Small intestine (tissue), 16 donors: ENCODE measurements around the gene ZNF280C. TPM values are rescaled to one million over a fixed set of nuclear protein-coding genes. Genes with fewer than 3 reads are reported as not detected.

Source experiments
- DNase-seq, 2 donors: peaks; one replicate each; pipeline versions ENCODE4 v3.0.0 to v3.0.0-alpha.2; 2013
- FAIRE-seq: peaks from 2 replicates; lab custom pipeline; 2012; peaks lifted over from hg19 to GRCh38; lab: Jason Lieb, UNC
- H3K27ac ChIP-seq, 3 donors: one replicate each; pipeline ENCODE4 v1.5.1; 2013; ENCODE audit warnings: low read length in 2 of 3, mild to moderate bottlenecking in 2 of 3, control low read depth in 1 of 3, inconsistent platforms in 1 of 3, low read depth in 1 of 3, moderate library complexity in 1 of 3
- H3K27me3 ChIP-seq, 3 donors: one replicate each; pipeline ENCODE4 v1.6.1; 2013; ENCODE audit warnings: low read length in 3 of 3, inconsistent platforms in 1 of 3; ENCODE audit not compliant: control insufficient read depth in 3 of 3, insufficient read depth in 3 of 3
- H3K36me3 ChIP-seq, 3 donors: one replicate each; pipeline ENCODE4 v1.6.1; 2013; ENCODE audit warnings: low read length in 3 of 3, inconsistent platforms in 1 of 3, low read depth in 1 of 3, mild to moderate bottlenecking in 1 of 3, moderate library complexity in 1 of 3; ENCODE audit not compliant: control insufficient read depth in 3 of 3, insufficient read depth in 2 of 3
- H3K4me1 ChIP-seq, 3 donors: one replicate each; pipeline ENCODE4 v1.6.1; 2013; ENCODE audit warnings: low read length in 2 of 3, inconsistent platforms in 1 of 3, low read depth in 1 of 3, mild to moderate bottlenecking in 1 of 3, moderate library complexity in 1 of 3; ENCODE audit not compliant: control insufficient read depth in 3 of 3, insufficient read depth in 2 of 3
- H3K4me3 ChIP-seq, 3 donors: one replicate each; pipeline ENCODE4 v1.5.1; 2013; ENCODE audit warnings: low read length in 3 of 3, control low read depth in 1 of 3, inconsistent platforms in 1 of 3, low read depth in 1 of 3, mild to moderate bottlenecking in 1 of 3, moderate library complexity in 1 of 3
- H3K9me3 ChIP-seq, 2 donors: one replicate each; pipeline ENCODE4 v1.6.1; 2013; ENCODE audit warnings: low read depth in 1 of 2, low read length in 1 of 2; ENCODE audit not compliant: control insufficient read depth in 2 of 2, insufficient read depth in 1 of 2
- WGBS, 3 donors: extraction: QIAGEN DNeasy Blood & Tissue Kit; methylation state at CpG; one replicate each; pipeline ENCODE4 v1.1.7; 2013; 5-methylcytosine and 5-hydroxymethylcytosine counted together
- long read RNA-seq, 10 donors: transcript quantifications; one replicate each; lab custom pipeline, GENCODE V29; 2026
- polyA plus RNA-seq, 4 donors: library from polyadenylated mRNA; stranded (reverse) in 3 of 4; unstranded in 1 of 4; fragments of 200-250 nt in 3 of 4; fragments of 120-200 nt in 1 of 4; gene quantifications; one replicate each; pipeline versions ENCODE4 v1.2.1 to v1.2.3, GENCODE V29; 2013
- donor health status: healthy with polysubstance abuse.
- donor health status: control.
- donor health status: control.
- donor health status: Bipolar disorder and iron deficiency.
- donor health status: healthy.

The ZNF280C gene, protein sequence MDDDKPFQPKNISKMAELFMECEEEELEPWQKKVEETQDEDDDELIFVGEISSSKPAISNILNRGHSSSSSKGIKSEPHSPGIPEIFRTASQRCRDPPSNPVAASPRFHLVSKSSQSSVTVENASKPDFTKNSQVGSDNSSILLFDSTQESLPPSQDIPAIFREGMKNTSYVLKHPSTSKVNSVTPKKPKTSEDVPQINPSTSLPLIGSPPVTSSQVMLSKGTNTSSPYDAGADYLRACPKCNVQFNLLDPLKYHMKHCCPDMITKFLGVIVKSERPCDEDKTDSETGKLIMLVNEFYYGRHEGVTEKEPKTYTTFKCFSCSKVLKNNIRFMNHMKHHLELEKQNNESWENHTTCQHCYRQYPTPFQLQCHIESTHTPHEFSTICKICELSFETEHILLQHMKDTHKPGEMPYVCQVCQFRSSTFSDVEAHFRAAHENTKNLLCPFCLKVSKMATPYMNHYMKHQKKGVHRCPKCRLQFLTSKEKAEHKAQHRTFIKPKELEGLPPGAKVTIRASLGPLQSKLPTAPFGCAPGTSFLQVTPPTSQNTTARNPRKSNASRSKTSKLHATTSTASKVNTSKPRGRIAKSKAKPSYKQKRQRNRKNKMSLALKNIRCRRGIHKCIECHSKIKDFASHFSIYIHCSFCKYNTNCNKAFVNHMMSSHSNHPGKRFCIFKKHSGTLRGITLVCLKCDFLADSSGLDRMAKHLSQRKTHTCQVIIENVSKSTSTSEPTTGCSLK
- 1 to 10 TPM in 2 of 4 donors, under 1 TPM in 2; 0.45 to 4.0 (median 0.81) TPM for polyA plus RNA-seq
- long read RNA-seq, donor 1, full-length matches to known transcripts: 1 of 9 reads
- long read RNA-seq, donor 1, partial matches to known transcripts: 8 of 9 reads
- long read RNA-seq, donor 1, other reads (novel, unspliced or antisense): 0 of 9 reads
- long read RNA-seq, donor 2: 0 reads
- long read RNA-seq, donor 3: 0 reads
- long read RNA-seq, donor 4: 0 reads
- long read RNA-seq, donor 5: 0 reads
- long read RNA-seq, donor 6: 0 reads
- long read RNA-seq, donor 7: 0 reads
- long read RNA-seq, donor 8: 0 reads
- long read RNA-seq, donor 9: 0 reads
- long read RNA-seq, donor 10: 0 reads

DNA sequence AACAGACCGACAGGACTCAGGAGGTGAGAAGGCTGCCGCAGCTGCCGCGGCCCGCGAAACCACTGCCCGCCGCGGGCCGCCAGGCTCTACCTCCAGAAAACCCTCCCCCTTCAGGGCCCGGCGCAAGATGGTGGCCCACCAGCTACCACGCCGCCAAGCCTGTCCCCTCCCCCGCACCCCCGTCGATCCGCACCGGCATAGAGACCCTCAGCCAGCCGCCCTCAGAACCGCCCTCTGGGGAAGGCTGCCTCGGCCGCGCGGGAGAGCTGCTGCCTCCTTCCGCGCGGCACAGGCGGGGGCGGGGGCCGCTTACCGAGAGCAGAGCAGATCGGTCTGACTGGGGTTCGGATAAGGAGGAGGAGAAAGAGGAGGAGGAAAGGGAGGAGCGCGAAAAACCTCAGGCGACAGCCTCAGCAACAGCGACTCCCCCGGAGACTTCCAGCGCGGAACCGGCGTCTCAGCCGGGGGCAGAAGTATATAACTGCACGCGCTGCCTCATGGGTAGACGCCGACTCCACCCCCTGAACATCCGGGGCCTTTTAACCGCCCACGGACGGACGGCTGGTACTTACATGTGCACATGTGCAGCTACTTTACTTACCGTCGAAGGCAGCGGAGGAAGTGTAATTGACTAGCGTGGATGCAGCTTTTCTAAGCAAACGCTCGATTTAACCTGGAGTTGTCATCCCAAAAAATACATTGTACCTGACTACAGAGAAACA is at the start of gene ZNF280C:
Gene ZNF280C (minus strand): TSS at position 451 of the 722 bp plus-strand sequence. CDS start 8,450 bp downstream, outside the sequence.
- FAIRE-seq (no peak), DNase-seq (peak; percentile 90)
- no peaks in the 10 kb centered on the region for H3K27me3 ChIP-seq
- WGBS, 3 donors: 2 to 27% (median 11%) methylated on average over 23 to 59 of the region's 59 CpGs
- peak within 1 kb of the TSS; percentile 66 to 86 (median 86) for H3K27ac ChIP-seq
- peaks cover 0 to 4% of the 10 kb centered on the region in 2 donors for H3K9me3 ChIP-seq
- H3K4me3 ChIP-seq: peak within 1 kb of the TSS; percentile 52 to 75 (median 64)
- H3K36me3 ChIP-seq: no peaks in the 10 kb centered on the region
- H3K4me1 ChIP-seq: peaks cover 0 to 3% (median 0%) of the 10 kb centered on the region in 3 donors

DNA sequence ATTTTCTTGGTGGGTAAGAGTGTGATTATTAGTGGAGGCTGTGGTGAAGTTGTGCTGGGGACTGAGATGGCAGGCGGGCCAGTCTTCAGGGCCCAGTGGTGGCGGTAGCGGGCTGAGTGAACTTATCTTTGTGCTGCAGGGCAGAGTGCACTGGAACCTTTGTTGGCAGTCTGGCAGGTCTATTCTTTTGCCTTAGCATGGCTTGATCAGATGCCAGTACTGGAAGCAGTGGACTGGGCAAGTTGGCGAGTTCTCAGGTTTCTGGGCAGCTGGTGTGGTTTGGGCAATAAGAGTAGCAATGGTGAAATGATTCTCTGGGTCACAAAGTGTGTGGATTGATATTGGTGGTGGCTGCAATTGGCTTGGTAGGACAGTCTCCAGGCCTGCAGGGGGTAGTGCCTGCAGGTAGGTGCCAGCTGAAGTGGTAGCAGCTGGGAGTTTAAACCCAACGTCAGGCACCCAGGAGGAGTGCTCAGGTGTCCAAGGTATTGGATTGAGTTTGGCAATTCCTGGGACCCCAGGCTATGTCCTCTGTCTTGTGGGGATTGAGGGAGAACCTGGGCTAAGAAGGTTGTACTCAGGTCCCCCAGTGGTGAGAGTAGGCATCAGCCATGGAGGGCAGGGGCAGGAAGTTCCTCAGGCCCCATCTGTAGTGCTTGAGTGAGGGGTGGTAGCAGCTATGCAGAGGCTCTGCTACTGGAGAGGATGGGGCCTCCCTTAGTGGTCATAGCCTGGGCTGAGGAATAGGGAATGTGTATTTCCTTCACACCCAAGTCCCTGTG is 36.1 kb upstream of the ZNF280C start:
- Histone ChIP-seq H3K27ac (no peak overlapping the region), H3K36me3 (no peaks in the 10 kb centered on the region), H3K27me3 (no peaks in the 10 kb centered on the region), H3K4me3 (no peak overlapping the region), H3K4me1 (no peaks in the 10 kb centered on the region), H3K9me3 (no peaks in the 10 kb centered on the region)
- WGBS, 3 donors: 79 to 89% (median 80%) methylated on average over 4 to 5 of the region's 5 CpGs
- FAIRE-seq (no peak), DNase-seq (no peak)

DNA sequence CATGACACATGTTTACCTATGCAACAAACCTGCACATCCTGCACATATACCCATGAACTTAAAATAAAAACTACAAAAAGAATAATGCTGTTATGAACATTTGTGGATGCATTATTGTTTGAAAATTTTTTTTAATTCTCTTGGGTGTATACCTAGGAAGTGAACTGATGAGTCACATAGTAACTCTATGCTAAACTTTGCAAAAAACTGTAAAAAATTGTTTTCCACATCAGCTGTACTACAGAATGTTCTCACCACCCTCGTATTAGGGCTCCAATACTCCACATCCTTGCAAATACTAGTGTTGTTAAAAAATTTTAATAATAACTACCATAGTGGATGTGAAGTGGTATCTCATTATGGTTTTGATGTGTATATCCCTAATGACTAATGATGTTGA is 33.3 kb upstream of the ZNF280C start:
- FAIRE-seq: no peak
- 45 to 94% (median 73%) methylated on average over 1 of the region's 1 CpG for WGBS, 3 donors

DNA sequence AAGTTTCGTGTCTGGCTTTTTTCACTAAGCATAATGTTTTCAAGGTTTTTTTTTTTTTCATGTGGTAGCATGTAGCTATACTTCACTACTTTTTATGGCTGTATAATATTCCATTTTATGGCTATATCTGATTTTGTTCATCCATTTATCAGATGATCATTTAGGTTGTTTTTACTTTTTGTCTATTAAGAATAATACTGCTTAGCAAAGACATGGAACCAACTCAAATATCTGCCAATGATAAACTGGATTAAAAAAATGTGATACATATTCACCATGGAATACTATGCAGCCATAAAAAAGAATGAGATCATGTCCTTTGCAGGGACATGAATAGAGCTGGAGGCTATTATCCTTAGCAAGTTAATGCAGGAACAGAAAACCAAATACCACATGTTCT is 32.7 kb upstream of the ZNF280C start:
- FAIRE-seq (peak; percentile 47), DNase-seq (no peak)

More for the DNA sequence above, 33.3 kb upstream of the ZNF280C start:
- H3K9me3 ChIP-seq: no peaks in the 10 kb centered on the region
- no peaks in the 10 kb centered on the region for H3K36me3 ChIP-seq
- H3K4me3 ChIP-seq: no peak overlapping the region
- no peak for DNase-seq
- H3K4me1 ChIP-seq: no peaks in the 10 kb centered on the region
- no peak overlapping the region for H3K27ac ChIP-seq
- no peaks in the 10 kb centered on the region for H3K27me3 ChIP-seq

DNA sequence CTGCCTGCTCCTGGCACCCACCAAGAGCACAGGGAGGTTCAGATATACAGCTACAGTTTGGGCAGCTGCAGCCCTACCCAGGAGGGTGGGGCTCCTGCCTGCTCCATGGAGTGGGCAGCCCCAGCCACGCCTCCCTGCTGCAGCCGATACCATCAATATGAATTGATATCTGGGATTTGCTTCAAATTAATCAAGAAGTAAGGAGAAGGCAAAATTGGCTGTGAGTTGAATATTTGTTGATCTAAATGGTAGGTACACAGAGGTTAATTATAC is 31.2 kb upstream of the ZNF280C start:
- Histone ChIP-seq H3K4me3 (peak overlapping the region in 1 of 3 donors; percentile 1), H3K9me3 (no peaks in the 10 kb centered on the region), H3K27me3 (no peaks in the 10 kb centered on the region), H3K36me3 (no peaks in the 10 kb centered on the region), H3K4me1 (peaks cover 0 to 3% (median 0%) of the 10 kb centered on the region in 3 donors), H3K27ac (no peak overlapping the region)
- DNase-seq (no peak), FAIRE-seq (no peak)
- WGBS, 3 donors: 10 to 55% (median 48%) methylated on average over 2 of the region's 2 CpGs

More for the DNA sequence above, 32.7 kb upstream of the ZNF280C start:
- Histone ChIP-seq H3K27ac (no peak overlapping the region), H3K4me3 (no peak overlapping the region), H3K27me3 (no peaks in the 10 kb centered on the region), H3K4me1 (peaks cover 0 to under 1% (median 0%) of the 10 kb centered on the region in 3 donors), H3K9me3 (no peaks in the 10 kb centered on the region), H3K36me3 (no peaks in the 10 kb centered on the region)
- WGBS, 3 donors: 81 to 87% (median 84%) methylated on average over 1 of the region's 1 CpG

DNA sequence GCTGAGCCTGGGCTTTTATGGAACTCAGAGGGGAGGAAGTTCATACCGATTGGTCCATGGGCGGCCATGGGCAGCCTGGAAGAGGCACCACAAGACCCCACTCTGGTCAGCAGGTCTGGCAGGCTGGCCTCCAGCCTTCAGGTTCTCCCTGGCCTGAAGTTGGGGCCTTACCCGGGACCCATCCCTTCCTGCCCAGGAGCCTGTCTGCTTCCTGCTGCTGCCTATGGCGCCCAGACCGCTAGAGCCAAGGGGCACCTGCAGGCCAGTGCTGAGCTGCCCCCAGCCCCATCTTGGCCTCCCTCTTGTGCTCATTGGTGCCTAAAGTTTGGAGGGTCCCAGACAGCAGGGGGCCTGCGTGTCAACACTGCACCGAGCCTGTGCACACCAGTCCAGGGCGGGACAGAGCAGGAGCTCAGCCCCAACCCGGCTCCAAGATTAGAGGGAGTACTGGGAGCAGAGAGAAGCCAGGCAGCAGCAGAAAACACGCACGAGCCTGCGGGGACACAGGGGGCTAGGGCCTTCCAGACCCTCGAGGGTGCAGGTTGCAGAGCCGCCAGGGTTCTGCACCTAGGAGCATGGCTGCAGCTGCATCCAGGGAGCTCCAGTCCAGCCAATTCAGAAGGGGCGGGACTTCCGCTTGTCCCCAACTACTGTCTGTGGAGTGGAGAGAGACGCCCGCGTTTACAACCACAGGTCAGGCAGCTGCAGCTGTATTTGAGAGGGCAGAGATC is 30.7 kb upstream of the ZNF280C start:
- peak; percentile 12 to 53 for DNase-seq
- no peaks in the 10 kb centered on the region for H3K9me3 ChIP-seq
- no peak for FAIRE-seq
- no peak overlapping the region for H3K27ac ChIP-seq
- no peaks in the 10 kb centered on the region for H3K27me3 ChIP-seq
- peak overlapping the region in 1 of 3 donors; percentile 1 for H3K4me3 ChIP-seq
- H3K36me3 ChIP-seq: no peaks in the 10 kb centered on the region
- peaks cover 0 to 3% (median 0%) of the 10 kb centered on the region in 3 donors for H3K4me1 ChIP-seq
- 59 to 68% (median 62%) methylated on average over 9 to 19 of the region's 19 CpGs for WGBS, 3 donors

DNA sequence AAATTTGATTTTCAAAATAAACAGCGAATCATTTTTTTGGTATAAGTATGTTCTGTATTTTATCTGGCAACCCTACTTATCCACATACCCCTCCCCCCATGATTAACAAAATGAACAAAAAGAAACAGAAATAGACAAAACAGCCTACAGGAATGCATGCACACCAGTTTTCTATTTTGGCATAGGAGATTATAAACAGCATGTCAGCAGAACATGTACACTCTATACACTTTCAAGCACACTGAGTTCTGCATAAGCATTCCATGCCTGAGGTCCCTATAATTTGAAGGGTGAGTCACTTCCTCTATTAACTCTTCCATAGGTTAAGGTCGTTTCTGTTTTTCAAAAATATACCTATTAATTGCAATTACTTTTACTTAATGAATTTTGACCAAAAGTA is 28.0 kb upstream of the ZNF280C start:
- 35 to 39% (median 39%) methylated on average over 2 of the region's 2 CpGs for WGBS, 3 donors
- peaks cover 0 to 3% (median 0%) of the 10 kb centered on the region in 3 donors for H3K4me1 ChIP-seq
- DNase-seq: peak in 1 of 2 donors; percentile 4

More for the DNA sequence above, 28.0 kb upstream of the ZNF280C start:
- no peak for FAIRE-seq
- Histone ChIP-seq H3K36me3 (no peaks in the 10 kb centered on the region), H3K4me3 (no peak overlapping the region), H3K9me3 (no peaks in the 10 kb centered on the region), H3K27me3 (no peaks in the 10 kb centered on the region), H3K27ac (no peak overlapping the region)
